ENCODE data around the gene NAA15.

DNA sequence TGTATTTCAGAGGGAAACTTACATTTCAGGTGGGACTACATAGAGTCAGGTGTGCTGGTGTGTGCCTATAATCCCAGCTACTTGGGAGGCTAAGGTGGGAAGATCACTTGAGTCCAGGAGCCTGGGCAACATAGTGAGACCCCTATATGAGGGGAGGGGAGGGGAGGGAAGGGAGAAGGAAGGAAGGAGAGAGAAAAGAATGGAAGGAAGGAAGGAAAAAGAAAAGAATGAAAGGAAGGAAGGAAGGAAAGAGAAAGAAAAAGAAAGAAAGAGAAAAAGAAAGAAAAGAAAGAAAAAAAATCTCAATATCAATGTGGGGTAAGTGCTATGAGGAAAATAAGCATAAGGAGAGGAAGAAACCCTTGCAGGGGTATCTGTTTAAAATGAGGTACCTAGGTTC lies 109.0 kb downstream of the NAA15 start:
- TF ChIP-seq, protein P1, sequence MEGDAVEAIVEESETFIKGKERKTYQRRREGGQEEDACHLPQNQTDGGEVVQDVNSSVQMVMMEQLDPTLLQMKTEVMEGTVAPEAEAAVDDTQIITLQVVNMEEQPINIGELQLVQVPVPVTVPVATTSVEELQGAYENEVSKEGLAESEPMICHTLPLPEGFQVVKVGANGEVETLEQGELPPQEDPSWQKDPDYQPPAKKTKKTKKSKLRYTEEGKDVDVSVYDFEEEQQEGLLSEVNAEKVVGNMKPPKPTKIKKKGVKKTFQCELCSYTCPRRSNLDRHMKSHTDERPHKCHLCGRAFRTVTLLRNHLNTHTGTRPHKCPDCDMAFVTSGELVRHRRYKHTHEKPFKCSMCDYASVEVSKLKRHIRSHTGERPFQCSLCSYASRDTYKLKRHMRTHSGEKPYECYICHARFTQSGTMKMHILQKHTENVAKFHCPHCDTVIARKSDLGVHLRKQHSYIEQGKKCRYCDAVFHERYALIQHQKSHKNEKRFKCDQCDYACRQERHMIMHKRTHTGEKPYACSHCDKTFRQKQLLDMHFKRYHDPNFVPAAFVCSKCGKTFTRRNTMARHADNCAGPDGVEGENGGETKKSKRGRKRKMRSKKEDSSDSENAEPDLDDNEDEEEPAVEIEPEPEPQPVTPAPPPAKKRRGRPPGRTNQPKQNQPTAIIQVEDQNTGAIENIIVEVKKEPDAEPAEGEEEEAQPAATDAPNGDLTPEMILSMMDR (IDR thresholded peaks at IDR 0.05), result no peak
- TF ChIP-seq POLR2A (IDR thresholded peaks at IDR 0.05) (no peak), POLR2AphosphoS5 (IDR thresholded peaks at IDR 0.05) (no peak)

All from gastroesophageal sphincter (tissue), 3 donors.